ENCODE measurements around the gene MAP3K7. TPM values are rescaled to one million over a fixed set of nuclear protein-coding genes. Genes with fewer than 3 reads are reported as not detected.
A peak's percentile ranks its signal among the peaks of the same experiment; 100 is the strongest.

The MAP3K7 gene
- 24.5 and 25.6 TPM in 2 replicates for total RNA-seq
- 12.5 and 15.3 TPM in 2 replicates for polyA plus RNA-seq
- 14.6 and 15.5 TPM in 2 replicates for polyA plus RNA-seq (2011; cell fraction: cytosol; rRNA removed)
- 40.5 and 55.2 TPM in 2 replicates for polyA plus RNA-seq (2011; cell fraction: nucleus; rRNA removed)
- 15.8 and 19.9 TPM in 2 replicates for polyA plus RNA-seq (2012)
- polyA minus RNA-seq, result 22.4 and 24.9 TPM in 2 replicates
- 10.7 TPM for polyA minus RNA-seq (2011; cell fraction: cytosol; rRNA and poly(A)+ RNA removed)
- polyA minus RNA-seq (2011; cell fraction: nucleus; rRNA and poly(A)+ RNA removed), result 41.9 and 55.6 TPM in 2 replicates
- Bru-seq, nascent RNA, result percentile 91 among the genes with signal in this experiment
- percentile 78 among the genes with signal in this experiment for BruChase-seq, experiment 1, labeled RNA remaining after a 6-hour chase
- percentile 84 among the genes with signal in this experiment for BruChase-seq, experiment 2, labeled RNA remaining after a 2-hour chase
- long read RNA-seq, full-length matches to known transcripts, result 74 of 96 reads
- long read RNA-seq, partial matches to known transcripts, result 0 of 96 reads
- long read RNA-seq, other reads (novel, unspliced or antisense), result 22 of 96 reads

DNA sequence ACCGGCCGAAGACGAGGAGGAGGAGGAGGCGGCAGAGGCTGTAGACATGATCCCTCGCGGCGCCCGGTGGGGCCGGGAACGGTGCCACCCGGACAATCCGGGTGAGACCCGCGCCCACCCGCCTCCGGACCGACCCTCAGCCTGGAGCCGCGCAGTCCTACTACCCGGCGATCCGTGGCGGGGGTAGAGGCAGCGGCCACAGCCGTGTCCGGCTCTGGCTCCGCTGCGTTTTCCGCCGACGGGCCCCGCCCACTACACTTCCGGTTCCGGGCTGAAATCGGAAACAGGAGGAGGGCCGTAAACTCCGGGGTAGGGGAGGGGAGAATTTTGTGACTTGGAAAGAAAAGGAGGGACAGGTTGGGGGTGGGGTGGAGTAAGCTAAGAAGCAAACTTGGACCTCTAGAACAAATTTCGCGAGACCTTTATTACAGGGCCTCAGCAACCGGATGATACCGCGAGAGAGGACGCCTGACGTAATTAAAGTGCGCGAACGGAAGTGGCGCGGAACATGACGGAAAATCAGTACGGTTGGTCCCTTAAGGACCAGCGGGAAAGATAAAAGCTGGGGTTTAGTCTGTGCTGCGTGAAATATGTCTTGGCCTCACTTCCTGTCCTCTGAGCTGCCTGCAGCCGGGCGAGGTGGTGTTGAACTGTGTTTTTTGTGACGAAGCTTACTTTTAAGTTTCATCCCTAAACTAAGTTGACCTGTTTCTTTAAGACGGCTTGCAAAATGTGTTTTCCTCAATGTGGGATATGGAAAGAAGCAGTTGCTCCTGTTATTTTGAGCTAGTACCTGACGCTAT lies at the start of gene MAP3K7:
Gene MAP3K7 (minus strand): TSS at position 237 of the 803 bp plus-strand sequence. CDS start 189 bp downstream, at position 48.
- POLR2A ChIA-PET, result no interaction called here

More for the DNA sequence above, at the start of gene MAP3K7:
- peaks cover 43% of the 10 kb centered on the region for H3K79me2 ChIP-seq (ENCODE audit: control insufficient read depth, insufficient read depth, low read length)
- dilution Hi-C loops (cut with MboI; ENCODE audit: extremely low pct_ligation_motif_present, low sequenced_read_pairs) (no loop called here), intact Hi-C loops (cut with micrococcal nuclease) (loop anchor here (1.0 to 10.0 kb wide), 5 partner anchors 23 to 1622 kb away; partner anchors contain the start of genes MDN1 and RNGTT)
- peaks cover 2% of the 10 kb centered on the region for H4K20me1 ChIP-seq (replicated peaks; ENCODE audit: control insufficient read depth, extremely low read depth, insufficient read depth, low read length)
- peak within 1 kb of the TSS; percentile 85 for H2AFZ ChIP-seq (ENCODE audit: low read depth, low read length)
- TF ChIP-seq POLR2A (IDR thresholded peaks at IDR 0.05; ENCODE audit: low read depth, low read length) (peak; percentile 86), EZH2 (IDR thresholded peaks at IDR 0.05; ENCODE audit: borderline replicate concordance, low read depth, low read length, severe bottlenecking) (no peak), POLR2AphosphoS5 (IDR thresholded peaks at IDR 0.05; ENCODE audit: insufficient read depth, low read depth, low read length) (peak; percentile 89), GATA2 (IDR thresholded peaks at IDR 0.05; ENCODE audit: insufficient read depth, insufficient read length, low read depth, low read length) (no peak)
- TF ChIP-seq, protein P1, sequence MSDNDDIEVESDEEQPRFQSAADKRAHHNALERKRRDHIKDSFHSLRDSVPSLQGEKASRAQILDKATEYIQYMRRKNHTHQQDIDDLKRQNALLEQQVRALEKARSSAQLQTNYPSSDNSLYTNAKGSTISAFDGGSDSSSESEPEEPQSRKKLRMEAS (IDR thresholded peaks at IDR 0.05; ENCODE audit: insufficient read depth, insufficient read length), result peak; percentile 18
- no peaks in the 10 kb centered on the region for H3K36me3 ChIP-seq (ENCODE audit: control insufficient read depth in 2 of 2, extremely low read depth in 1 of 2, insufficient read depth in 2 of 2, low read length in 2 of 2)
- H3K4me3 ChIP-seq (replicated peaks in 1 of 3; ENCODE audit: insufficient read depth in 1 of 3, low read depth in 1 of 3, low read length in 3 of 3), result peak within 1 kb of the TSS; percentile 84 to 100 (median 95)
- H3K4me2 ChIP-seq (ENCODE audit: insufficient read depth, low read length), result peak within 1 kb of the TSS; percentile 98
- FAIRE-seq (peak; percentile 94), DNase-seq (ENCODE audit: low read depth, low spot score) (peak; percentile 98)
- H3K4me1 ChIP-seq (ENCODE audit: control insufficient read depth, extremely low read depth, insufficient read depth, low read length), result peaks cover 22% of the 10 kb centered on the region
- no peaks in the 10 kb centered on the region for H3K9me1 ChIP-seq (replicated peaks; ENCODE audit: control insufficient read depth, extremely low read depth, insufficient read depth, low read length)
- no peaks in the 10 kb centered on the region for H3K9me3 ChIP-seq (replicated peaks; ENCODE audit: control insufficient read depth, insufficient read depth, low read length)
- peaks cover 2 to 4% of the 10 kb centered on the region in 2 experiments for H3K27me3 ChIP-seq (ENCODE audit: control insufficient read depth in 2 of 2, insufficient read depth in 2 of 2, low read length in 2 of 2)
- CTCF ChIA-PET, result interaction anchor here (1.2 kb wide), 1 partner anchor 17 kb away, joined by 4 read pairs; no protein-coding TSS in a partner anchor
- no TSS peak for BruUV-seq (replicated peaks)
- H3K9ac ChIP-seq (replicated peaks; ENCODE audit: extremely low read depth, insufficient read depth, low read length), result peak within 1 kb of the TSS; percentile 98
- H3K27ac ChIP-seq (ENCODE audit: insufficient read depth, low read depth, low read length), result peak within 1 kb of the TSS; percentile 88

Measured in endothelial cell of umbilical vein (primary cell).